ENCODE measurements around the gene BCR.

Gene BCR

DNA sequence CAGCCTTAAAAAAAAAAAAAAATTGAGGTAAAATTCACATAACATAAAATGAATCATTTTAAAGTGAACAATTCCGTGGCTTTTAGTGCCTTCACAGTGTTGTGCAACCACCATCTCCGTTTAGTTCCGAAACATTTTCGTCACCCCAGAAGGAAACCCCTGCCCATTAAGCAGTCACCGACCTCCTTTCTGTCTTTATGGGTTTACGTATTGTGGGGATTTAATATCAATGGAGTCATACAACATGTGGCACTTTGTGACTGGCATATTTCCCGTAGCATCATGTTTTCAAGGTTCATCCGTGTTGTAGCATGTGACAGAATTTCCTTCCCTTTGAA is 65.5 kb downstream of the BCR start:
- DNase-seq = no peak

DNA sequence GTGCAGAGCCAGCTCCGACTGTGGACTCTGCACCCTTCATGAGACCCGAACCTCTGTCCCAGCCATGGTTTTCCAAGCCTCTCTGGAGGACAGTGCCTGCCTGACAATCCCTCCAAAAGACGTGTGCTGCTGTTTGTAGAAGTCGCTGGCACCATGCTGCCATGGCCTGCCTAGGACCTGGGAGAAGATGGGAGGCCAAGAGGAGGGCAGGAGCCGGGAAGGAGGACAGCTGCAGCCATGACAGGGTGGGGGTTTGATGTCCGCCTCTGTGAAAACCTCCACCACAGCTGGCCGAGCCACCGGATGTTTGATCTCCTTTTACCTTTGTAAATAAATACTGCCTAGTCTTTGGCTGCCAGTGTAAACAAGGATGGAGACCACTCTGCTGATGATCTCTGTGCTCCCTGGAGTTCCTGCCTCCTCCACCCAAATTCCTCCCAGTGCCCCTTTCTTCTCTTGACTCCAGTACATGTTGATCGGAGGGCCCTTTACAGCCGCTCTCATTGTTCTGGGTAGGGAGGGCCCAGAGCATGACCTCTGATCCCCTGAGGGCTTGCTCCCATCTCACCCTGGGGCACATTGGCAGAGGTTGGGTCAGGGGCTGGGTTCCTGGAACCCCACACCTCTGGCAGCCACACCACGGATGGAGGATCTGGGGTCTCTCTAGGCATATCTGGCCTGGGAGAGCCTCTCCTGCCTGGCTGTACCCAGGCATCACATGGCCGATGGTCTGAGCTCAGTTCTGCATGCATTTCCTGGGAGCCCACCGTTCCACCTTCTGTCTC is 66.9 kb downstream of the BCR start:
- DNase-seq = no peak

DNA sequence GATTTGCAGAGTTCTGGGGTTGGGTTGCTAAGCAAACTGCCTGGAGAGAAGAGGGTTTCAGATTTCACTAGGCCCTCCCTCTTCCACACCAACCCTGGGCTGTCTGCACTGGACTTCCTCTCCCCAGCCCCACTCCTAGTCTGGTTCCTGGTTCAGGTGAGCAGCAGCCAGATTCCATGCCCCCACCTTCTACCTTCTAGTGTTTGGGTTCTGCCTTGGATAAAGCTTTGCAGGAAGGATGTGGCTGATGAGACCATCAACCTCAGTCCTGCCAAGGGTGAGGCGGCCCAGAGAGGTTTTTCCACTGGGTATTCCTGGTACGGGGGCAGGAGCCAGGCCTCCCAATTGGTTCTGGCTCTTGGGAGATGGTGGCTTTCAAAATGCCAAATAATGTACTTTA is 68.3 kb downstream of the BCR start:
- no peak for DNase-seq

DNA sequence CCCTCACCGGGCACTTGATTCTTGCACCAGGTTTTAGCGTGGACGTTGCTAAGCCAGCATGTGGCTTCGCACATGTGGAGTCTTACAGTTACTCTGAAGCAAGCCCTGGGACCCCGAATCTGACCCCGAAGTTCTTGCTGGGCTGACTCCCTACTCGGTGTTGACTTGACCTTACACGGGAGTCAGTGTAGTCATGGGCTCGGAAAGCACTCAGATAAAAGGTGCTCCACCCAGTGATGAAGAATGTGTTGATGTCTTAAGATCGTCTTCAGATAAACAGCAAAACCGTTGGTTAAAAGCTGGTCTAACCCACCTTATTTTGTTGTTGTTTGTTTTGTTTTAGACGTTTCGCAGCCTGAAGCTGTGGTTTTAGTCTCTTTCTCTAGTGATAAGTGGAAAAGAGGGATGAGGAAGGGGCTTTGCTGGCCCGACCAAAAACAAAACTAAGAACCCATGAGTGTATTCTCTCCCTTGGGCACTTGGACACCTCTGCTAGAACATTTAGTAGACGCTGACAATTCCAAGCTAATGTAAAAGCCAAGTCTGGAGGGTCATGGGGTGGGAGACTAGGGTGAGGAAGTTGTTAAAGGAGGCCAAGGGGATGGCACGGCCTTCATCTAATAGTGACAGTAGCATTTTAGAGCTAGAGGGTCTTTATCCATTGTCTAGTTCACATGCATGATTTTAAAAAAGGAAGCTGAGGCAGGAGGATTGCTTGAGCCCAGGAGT is 69.9 kb downstream of the BCR start:
- no peak for DNase-seq

DNA sequence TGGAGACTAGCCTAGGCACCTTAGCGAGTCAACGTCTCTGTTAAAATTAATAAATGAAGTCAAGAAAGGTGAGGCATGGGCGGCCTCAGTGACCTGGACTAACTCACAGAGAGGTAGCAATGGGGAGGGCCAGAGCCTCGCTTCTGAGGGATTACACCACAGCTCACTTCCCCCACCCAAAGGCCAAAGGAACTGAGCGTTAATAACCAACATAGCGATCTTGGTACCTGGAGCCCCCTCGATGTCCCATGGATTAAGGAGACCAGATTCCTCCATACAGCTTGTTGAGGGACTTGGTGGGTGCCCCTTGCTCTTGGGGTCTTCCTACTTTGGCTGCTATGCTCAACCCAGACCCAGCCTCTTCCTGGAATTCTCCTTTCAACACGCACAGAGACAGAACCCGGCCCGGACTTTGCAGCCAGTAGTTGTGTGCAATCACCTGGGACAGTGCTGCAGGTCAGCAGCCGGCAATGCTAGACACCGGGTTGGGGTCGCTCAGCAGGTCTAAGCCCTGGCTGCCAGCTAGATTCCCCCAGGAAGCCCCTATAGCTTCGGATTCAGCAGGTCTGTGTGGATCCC is 70.6 kb downstream of the BCR start:
- DNase-seq = no peak

DNA sequence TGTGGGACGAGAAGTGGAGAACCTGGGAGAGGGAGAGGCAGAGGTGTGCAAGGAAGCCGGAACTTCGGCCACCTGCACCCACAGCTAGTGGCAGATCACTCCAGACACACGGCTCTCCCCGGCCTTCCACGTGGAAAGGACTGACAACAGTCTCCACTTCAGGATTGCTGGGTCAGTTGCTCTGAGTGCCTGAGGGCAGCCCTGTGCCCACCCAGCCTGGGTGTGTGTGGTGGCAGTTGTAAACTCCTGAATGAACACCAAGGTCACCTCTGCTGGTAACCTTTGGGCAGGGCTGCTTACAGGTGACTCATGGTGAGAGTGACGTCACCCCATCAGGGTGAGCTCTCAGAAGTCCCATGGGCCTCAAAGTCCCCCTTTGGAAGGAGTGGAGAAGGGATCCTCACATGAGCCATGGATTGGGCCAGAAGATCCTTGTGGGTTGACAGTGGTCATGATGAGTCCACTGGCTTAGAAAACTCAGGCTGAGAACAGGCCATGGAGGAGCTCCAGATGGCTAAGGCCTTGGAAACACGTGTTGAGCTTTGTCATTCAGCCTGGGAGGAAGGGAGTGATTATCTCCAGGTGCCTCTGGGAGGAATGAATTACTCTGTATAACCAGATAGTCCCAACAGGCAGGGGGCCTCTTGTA is 71.3 kb downstream of the BCR start:
- DNase-seq = no peak

DNA sequence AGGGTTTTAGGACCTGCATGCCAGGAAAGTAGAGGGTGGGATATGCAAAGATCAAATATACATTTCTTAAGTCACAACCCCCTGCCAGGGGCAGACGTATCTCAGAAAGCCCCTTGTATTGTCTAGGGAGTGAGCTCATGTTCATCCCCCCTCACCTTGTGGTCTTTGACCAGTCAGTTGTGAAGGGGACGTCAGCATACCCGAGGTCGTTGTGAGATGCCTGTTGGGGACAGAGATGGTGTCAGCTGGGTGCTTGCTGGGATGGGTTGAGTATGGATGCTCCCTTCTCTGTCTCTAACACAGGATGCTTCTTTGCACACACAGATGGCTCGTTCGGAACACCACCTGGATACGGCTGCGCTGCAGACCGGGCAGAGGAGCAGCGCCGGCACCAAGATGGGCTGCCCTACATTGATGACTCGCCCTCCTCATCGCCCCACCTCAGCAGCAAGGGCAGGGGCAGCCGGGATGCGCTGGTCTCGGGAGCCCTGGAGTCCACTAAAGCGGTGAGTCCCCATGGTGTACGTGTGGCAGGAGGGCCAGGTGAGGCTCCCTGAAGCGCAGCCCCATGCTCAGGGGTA is 73.3 kb downstream of the BCR start:
- DNase-seq = peak in 1 of 14 donors; percentile 32

DNA sequence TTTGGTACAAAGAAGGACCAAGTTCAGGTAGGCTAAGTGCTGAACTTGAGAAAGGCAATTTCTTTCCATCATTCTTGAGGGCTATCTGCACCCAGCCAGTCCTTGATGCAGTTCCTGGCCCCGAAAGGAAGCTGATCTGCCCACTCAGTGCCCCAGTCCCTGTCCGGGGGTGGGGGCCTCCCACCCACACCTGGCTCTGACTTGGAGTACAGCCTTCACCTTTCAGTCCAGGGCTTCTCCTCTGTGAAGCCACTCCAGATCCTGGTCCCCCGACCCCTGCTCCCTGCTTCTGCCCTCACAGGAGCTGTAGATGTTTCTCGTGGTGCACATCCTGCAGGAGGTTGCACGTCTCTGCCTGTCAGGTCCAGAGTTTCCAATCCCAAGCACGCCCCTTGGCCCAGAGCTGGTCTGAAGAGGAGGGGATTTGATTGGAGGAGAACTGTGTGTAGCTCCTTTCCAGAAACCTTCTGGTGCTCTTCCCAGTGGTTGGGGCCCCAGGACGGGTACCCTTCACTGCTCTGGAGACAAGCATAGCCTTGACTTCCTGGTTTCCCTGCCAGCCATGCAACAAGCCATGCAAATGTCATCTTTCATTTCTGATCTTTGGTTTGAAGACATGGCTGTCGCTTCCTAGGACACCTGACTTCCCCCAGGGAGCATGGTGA is 75.3 kb downstream of the BCR start:
- no peak for DNase-seq

DNA sequence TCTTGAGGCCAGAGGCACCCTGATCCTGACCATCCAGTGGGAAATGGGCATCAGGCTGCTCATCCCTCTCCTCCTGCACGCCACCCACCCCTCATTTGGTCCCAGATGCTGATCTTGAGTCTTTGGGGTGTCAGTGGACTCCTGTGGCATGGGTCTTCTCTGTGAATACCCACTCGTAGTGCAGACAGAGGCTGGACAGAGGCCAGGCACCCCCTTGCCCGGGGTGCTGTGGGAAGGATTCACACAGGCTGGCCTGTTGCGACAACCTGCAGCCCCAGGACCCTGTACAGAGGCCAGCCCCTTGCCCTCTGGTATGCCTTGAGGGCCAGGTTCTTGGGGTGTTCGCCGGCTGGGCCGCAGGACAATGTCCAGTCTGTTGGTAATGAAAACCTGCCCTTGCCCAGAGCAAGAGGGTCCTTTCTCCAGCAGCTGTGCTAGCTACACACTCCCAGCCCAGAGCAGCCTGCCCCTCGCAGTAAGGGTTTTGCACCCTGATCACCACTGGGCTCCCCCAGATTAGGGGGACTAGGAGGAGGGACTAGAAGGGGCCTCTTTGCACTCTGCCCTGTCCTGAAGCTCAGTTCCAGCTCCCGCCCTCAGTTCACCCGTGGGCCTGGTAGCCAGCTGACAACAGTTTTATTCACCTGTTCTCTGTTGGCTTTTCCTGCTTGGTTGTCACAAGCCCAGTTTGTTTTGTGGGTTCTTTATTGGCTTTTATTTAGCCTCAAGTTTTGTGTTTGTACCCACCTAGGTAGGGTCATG is 76.0 kb downstream of the BCR start:
- no peak for DNase-seq

DNA sequence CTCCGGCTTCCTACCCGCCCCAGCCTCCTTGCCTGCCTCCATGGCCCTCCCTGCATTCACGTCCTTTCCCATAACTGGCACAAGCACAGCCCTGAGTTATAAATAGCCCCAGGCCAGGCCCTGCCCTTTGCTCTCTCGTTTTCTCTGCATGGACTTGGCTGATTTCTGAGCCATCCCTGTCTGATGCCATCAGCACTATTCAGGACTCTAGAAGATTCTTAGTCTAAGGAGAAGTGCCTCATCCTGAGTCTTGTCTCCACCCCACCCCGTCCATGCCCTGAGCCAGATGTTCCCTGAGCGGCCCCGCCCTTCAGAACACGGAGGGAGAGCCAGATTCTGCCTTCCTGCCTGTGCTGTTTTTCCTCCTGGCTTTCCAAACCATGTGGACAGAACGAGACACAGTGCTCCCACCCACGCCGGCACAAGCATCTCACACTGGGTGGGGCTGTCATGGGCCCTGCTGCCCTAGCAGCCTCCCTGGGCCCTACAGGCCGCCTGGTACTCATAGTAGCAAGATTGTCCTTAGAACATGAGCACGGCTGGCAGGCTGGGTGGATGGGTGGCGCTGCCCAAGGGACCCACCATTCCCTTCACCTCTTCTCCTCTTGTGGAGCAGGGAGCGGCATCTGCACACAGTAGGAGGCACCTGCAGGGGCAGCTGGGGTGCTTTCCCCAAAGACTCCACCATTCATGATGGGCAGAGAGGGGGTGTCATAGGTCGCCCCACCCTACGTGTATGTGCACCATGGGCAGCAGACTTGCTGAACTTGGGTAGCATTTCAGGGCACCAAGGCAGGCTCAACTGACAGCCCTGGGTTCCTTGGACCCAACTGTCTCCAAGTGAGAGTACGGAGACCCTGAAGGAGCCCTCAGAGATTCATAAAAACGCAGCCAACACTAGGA is 76.9 kb downstream of the BCR start:
- no peak for DNase-seq

DNA sequence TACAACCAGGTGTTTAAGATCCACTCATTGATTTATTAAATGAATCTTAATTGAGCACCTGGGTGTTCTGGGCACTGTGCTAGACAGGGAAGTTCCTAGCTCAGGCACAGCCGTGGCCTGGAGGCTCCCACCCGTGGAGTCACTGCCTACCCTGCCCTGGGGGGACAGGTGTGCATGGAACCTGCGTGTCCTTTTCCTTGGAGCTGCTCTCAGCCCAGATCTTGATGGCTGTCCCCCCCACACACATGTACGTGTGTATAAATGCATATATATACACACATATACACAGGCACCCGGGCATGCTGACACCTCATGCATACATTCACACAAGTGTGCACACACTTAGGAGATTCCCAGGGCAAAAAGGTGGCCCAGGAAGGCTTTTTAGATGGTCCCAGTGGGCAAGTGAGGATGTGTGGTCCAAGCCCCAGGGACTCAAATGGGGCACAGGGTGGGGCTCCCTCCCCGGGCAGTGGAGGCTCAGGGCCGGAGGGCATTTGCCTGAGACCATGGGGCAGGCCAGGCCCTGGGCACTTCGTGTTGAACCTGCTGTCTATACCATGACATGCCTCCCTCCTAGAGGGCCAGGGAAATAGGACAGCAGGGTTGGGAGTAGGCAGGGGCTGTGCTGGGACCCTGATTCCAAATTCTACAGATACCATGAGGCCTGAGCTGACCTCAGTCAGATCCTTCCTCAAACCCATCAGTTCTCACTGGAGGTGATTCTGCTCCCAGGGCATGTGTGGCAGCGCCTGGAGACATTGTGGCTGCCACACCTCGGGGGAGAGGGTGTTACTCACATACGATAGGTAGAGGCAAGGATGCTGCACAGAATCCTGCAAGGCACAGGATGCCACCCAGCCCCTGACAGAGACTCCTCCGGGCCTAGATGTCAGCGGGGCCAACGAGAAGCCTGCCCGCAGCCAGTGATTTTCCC is 77.8 kb downstream of the BCR start:
- no peak for DNase-seq

DNA sequence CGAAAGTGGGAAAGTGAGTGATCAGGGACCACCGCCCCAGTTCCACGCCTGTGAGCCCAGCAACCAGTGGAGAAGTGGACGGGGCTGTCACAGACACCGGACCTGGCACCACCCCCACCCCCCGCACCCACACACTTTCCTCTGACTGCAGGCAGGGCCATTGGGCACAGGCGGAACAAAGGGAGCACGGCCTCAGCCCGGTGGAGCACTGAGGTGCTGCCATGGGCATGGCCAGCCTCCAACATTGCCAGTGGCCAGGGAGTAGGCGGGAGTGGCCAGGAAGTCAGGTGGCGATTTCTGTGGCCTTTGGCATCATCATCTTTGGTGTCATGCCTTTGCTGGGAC is 78.5 kb downstream of the BCR start:
- DNase-seq = no peak

DNA sequence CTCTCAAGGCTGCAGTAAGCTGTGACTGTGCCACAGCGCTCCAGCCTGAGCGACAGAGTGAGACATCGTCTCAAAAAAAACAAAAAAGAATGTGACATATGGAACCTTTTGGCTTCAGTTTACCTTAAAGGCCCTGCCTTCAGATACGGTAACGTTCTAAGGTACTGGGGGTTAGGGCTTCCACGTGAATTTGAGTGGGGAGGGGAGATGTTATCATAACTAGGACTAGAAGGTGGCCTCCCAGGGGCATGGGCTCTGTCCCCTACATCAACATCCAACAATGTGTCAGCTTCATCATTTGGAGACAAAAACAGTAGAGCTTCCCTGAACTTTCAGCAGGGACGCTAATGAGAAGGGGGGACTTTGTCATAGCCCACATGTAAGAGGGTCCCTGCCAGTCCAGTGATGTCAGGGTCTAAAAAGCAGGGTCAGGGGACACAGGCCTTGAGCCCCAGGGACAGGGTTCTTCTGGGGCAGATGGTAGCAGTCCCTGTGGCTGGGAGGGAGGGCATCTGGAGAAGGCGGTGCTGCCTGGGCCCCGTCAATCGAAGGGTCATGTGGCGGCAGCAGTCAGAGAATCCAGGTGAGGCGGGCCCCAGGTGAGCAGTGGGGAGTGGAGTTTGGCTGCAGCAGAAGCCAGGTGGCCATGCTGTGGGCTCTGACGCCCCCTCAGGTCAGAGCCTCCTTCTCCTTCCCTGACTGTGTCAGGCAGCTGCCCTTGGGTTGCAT is 79.8 kb downstream of the BCR start:
- DNase-seq = no peak

DNA sequence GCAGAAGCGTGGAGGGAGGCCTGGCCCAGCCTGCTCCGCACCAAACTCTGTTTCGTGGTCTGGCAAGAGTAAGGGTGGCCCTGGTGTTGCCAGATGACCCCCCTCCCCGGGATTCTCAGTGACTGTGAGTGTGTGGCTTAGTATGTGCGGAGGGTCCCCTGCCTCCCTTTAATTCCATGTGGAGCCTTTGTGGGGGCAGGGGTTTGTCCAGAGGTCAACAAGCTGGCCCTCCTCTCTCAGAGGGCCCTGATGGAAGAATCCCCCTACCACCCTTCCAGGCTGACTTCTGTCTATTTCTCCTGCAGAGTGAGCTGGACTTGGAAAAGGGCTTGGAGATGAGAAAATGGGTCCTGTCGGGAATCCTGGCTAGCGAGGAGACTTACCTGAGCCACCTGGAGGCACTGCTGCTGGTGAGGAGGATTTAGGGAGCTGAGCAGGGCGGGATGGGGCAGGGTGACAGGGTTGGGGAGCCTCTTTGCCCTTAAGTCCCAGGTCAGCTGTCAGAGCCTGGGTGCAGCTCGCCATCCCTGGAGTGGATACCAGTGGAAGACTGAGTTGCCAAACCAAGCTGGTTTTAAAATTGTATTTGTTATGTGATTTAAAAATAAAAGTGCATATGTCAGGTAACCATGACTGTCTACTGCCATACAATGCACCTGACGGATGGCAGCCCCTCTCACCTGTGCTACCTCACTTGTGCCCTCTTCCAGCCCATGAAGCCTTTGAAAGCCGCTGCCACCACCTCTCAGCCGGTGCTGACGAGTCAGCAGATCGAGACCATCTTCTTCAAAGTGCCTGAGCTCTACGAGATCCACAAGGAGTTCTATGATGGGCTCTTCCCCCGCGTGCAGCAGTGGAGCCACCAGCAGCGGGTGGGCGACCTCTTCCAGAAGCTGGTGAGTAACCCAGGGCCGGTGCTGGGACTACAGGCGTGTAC is 80.6 kb downstream of the BCR start:
- DNase-seq = no peak

DNA sequence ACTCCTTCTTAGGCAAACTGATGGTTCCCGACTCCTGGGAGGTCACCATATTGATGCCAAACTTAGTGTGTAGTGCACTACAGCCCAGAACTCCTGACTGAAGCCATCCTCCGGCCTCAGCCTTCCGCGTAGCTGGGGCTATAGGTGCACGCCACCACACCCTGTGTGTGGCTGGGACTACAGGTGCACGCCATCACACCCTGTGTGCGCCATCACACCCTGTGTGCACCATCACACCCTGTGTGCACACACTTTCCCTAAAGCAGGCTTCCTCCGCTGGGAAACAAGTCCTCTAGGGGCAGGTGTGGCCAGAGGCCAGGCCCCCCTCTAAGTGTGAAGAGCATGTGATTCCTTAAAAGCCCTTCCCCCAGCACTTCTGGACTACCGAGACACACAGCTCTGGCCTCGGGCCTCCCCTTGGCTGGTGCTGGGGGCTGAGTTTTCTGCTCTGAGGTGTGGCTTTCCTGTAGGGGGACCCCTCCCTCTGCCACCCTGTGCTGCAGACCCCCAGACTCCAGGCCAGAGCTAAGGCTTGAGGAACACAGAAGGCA is 81.7 kb downstream of the BCR start:
- no peak for DNase-seq

DNA sequence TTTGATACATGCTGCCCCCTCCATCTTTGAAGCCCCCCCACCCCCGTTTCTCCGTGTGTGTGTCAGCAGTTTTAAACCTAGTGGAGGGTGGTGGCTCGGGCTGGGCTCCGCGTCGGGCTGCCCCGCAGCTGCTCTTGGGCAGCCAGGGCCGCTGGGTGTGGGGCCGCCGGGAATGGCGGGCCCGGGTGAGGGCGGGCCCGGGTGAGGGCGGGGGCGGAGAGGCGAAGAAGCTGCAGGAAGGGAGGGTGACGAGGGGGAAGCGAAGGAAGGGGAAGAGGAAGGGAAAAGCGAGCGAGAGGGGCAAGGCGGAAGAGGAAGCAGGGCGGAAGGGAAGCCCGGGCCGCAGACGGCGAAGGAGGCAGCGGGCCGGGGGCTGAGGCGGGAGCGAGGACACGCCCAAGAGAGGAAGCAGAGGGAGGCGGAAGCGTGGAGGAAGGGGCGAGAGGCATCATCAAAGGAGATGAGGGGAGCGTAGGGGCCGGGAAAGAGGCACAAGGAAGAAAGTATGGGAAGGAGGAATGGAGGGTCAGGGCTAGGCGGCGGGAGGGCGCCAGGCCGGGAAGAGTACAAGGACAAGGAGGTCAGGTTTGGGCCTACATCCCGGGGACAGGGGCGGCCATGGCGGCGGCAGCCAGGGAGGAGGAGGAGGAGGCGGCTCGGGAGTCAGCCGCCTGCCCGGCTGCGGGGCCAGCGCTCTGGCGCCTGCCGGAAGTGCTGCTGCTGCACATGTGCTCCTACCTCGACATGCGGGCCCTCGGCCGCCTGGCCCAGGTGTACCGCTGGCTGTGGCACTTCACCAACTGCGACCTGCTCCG is 82.4 kb downstream of the BCR start:
- no peak for DNase-seq
